ENCODE data around the gene FBLN2. TPM values are rescaled to one million over a fixed set of nuclear protein-coding genes. Genes with fewer than 3 reads are reported as not detected.

The FBLN2 gene
- total and polyA plus RNA-seq, 7 experiments from 2014 or later = 0.11 to 1.5 TPM; not detected in 5

GRCh38 chr3:13636186-13636585 is 87.3 kb downstream of the FBLN2 start:
- Histone ChIP-seq H3K27me3 (ENCODE audit: control insufficient read depth in 2 of 2, insufficient read depth in 2 of 2, low read length in 2 of 2) (no peaks in the 10 kb centered on the region), H3K4me3 (ENCODE audit: low read length) (no peak overlapping the region), H3K27ac (ENCODE audit: low read depth, low read length) (no peak overlapping the region), H3K36me3 (ENCODE audit: control insufficient read depth in 2 of 3, insufficient read depth in 3 of 3, low read length in 3 of 3) (no peaks in the 10 kb centered on the region), H3K4me1 (ENCODE audit: control insufficient read depth in 2 of 2, insufficient read depth in 2 of 2, low read length in 2 of 2) (no peaks in the 10 kb centered on the region), H3K9me3 (ENCODE audit: control insufficient read depth in 2 of 3, low read length in 3 of 3) (no peaks in the 10 kb centered on the region)
- peaks cover 0 to 3% (median 0%) of the 10 kb centered on the region in 7 donors for H3K4me1 Mint-ChIP-seq
- ATAC-seq (no peak), DNase-seq (no peak)
- intact Hi-C loops (cut with micrococcal nuclease) = no loop called here
- no peaks in the 10 kb centered on the region for H3K27me3 Mint-ChIP-seq
- ChIA-PET CTCF (interaction anchor here (0.8 to 1.2 kb wide), 2 partner anchors 10 to 12 kb away, joined by 3 to 5 read pairs; no protein-coding TSS in a partner anchor), POLR2A (no interaction called here)
- H3K36me3 Mint-ChIP-seq = no peaks in the 10 kb centered on the region
- no peaks in the 10 kb centered on the region for H3K9me3 Mint-ChIP-seq
- H3K27ac Mint-ChIP-seq = no peak overlapping the region
- H3K4me3 Mint-ChIP-seq = no peak overlapping the region

GRCh38 chr3:13636874-13637273 is 87.9 kb downstream of the FBLN2 start:
- Mint-ChIP-seq H3K4me1 (no peaks in the 10 kb centered on the region), H3K4me3 (no peak overlapping the region), H3K27ac (no peak overlapping the region), H3K36me3 (no peaks in the 10 kb centered on the region), H3K27me3 (no peaks in the 10 kb centered on the region), H3K9me3 (no peaks in the 10 kb centered on the region)
- CTCF ChIA-PET = interaction anchor here (0.8 to 1.2 kb wide), 2 partner anchors 9 to 11 kb away, joined by 3 to 5 read pairs; no protein-coding TSS in a partner anchor
- H3K9me3 ChIP-seq (ENCODE audit: control insufficient read depth in 2 of 3, low read length in 3 of 3) = no peaks in the 10 kb centered on the region
- no peak overlapping the region for H3K27ac ChIP-seq (ENCODE audit: low read depth, low read length)
- no peaks in the 10 kb centered on the region for H3K36me3 ChIP-seq (ENCODE audit: control insufficient read depth in 2 of 3, insufficient read depth in 3 of 3, low read length in 3 of 3)
- DNase-seq (no peak), ATAC-seq (no peak)
- no peaks in the 10 kb centered on the region for H3K4me1 ChIP-seq (ENCODE audit: control insufficient read depth in 2 of 2, insufficient read depth in 2 of 2, low read length in 2 of 2)
- intact Hi-C loops (cut with micrococcal nuclease) = no loop called here
- H3K27me3 ChIP-seq (ENCODE audit: control insufficient read depth in 2 of 2, insufficient read depth in 2 of 2, low read length in 2 of 2) = no peaks in the 10 kb centered on the region
- POLR2A ChIA-PET = no interaction called here
- H3K4me3 ChIP-seq (ENCODE audit: low read length) = no peak overlapping the region

- ChIA-PET POLR2A (no interaction called here), CTCF (interaction anchor here (1.2 to 1.7 kb wide), 2 partner anchors 8 to 10 kb away, joined by 5 read pairs; no protein-coding TSS in a partner anchor)
- no peaks in the 10 kb centered on the region for H3K27me3 Mint-ChIP-seq
- no peaks in the 10 kb centered on the region for H3K4me1 Mint-ChIP-seq
- no peaks in the 10 kb centered on the region for H3K36me3 ChIP-seq (ENCODE audit: control insufficient read depth in 2 of 3, insufficient read depth in 3 of 3, low read length in 3 of 3)
- no peak for DNase-seq
- H3K36me3 Mint-ChIP-seq = no peaks in the 10 kb centered on the region
- intact Hi-C loops (cut with micrococcal nuclease) = no loop called here
- no peaks in the 10 kb centered on the region for H3K9me3 Mint-ChIP-seq
- H3K27ac ChIP-seq (ENCODE audit: low read depth, low read length) = no peak overlapping the region
- H3K4me3 ChIP-seq (ENCODE audit: low read length) = no peak overlapping the region
- H3K27me3 ChIP-seq (ENCODE audit: control insufficient read depth in 2 of 2, insufficient read depth in 2 of 2, low read length in 2 of 2) = no peaks in the 10 kb centered on the region
- no peaks in the 10 kb centered on the region for H3K9me3 ChIP-seq (ENCODE audit: control insufficient read depth in 2 of 3, low read length in 3 of 3)
- no peaks in the 10 kb centered on the region for H3K4me1 ChIP-seq (ENCODE audit: control insufficient read depth in 2 of 2, insufficient read depth in 2 of 2, low read length in 2 of 2)
- H3K4me3 Mint-ChIP-seq = no peak overlapping the region
- ATAC-seq = no peak
- no peak overlapping the region for H3K27ac Mint-ChIP-seq
These were observed 88.5 kb downstream of the FBLN2 start for GRCh38 chr3:13637311-13637891.

- H3K36me3 ChIP-seq (ENCODE audit: control insufficient read depth in 2 of 3, insufficient read depth in 3 of 3, low read length in 3 of 3) = no peaks in the 10 kb centered on the region
- Mint-ChIP-seq H3K4me1 (no peaks in the 10 kb centered on the region), H3K27me3 (no peaks in the 10 kb centered on the region), H3K4me3 (no peak overlapping the region), H3K36me3 (no peaks in the 10 kb centered on the region), H3K27ac (no peak overlapping the region), H3K9me3 (no peaks in the 10 kb centered on the region)
- ChIA-PET POLR2A (no interaction called here), CTCF (interaction anchor here (1.7 kb wide), 1 partner anchor 10 kb away, joined by 5 read pairs; no protein-coding TSS in a partner anchor)
- H3K4me3 ChIP-seq (ENCODE audit: low read length) = no peak overlapping the region
- no peak overlapping the region for H3K27ac ChIP-seq (ENCODE audit: low read depth, low read length)
- DNase-seq = no peak
- no peaks in the 10 kb centered on the region for H3K9me3 ChIP-seq (ENCODE audit: control insufficient read depth in 2 of 3, low read length in 3 of 3)
- no peaks in the 10 kb centered on the region for H3K27me3 ChIP-seq (ENCODE audit: control insufficient read depth in 2 of 2, insufficient read depth in 2 of 2, low read length in 2 of 2)
- no peaks in the 10 kb centered on the region for H3K4me1 ChIP-seq (ENCODE audit: control insufficient read depth in 2 of 2, insufficient read depth in 2 of 2, low read length in 2 of 2)
- ATAC-seq = no peak
- intact Hi-C loops (cut with micrococcal nuclease) = no loop called here
These were observed 89.0 kb downstream of the FBLN2 start for GRCh38 chr3:13637953-13638352.

- DNase-seq = no peak
- ChIA-PET CTCF (interaction anchor here (1.7 kb wide), 1 partner anchor 9 kb away, joined by 5 read pairs; no protein-coding TSS in a partner anchor), POLR2A (no interaction called here)
- H3K36me3 Mint-ChIP-seq = no peaks in the 10 kb centered on the region
- no peak overlapping the region for H3K4me3 Mint-ChIP-seq
- Histone ChIP-seq H3K27me3 (ENCODE audit: control insufficient read depth in 2 of 2, insufficient read depth in 2 of 2, low read length in 2 of 2) (no peaks in the 10 kb centered on the region), H3K36me3 (ENCODE audit: control insufficient read depth in 2 of 3, insufficient read depth in 3 of 3, low read length in 3 of 3) (no peaks in the 10 kb centered on the region), H3K4me1 (ENCODE audit: control insufficient read depth in 2 of 2, insufficient read depth in 2 of 2, low read length in 2 of 2) (no peaks in the 10 kb centered on the region), H3K27ac (ENCODE audit: low read depth, low read length) (no peak overlapping the region), H3K9me3 (ENCODE audit: control insufficient read depth in 2 of 3, low read length in 3 of 3) (no peaks in the 10 kb centered on the region), H3K4me3 (ENCODE audit: low read length) (no peak overlapping the region)
- no peak for ATAC-seq
- H3K9me3 Mint-ChIP-seq = no peaks in the 10 kb centered on the region
- no peaks in the 10 kb centered on the region for H3K27me3 Mint-ChIP-seq
- no peaks in the 10 kb centered on the region for H3K4me1 Mint-ChIP-seq
- no peak overlapping the region for H3K27ac Mint-ChIP-seq
- intact Hi-C loops (cut with micrococcal nuclease) = no loop called here
These were observed 90.0 kb downstream of the FBLN2 start for GRCh38 chr3:13638927-13639326.

GRCh38 chr3:13642597-13642996 is 93.7 kb downstream of the FBLN2 start:
- ATAC-seq (no peak), DNase-seq (no peak)
- H3K9me3 ChIP-seq (ENCODE audit: control insufficient read depth in 2 of 3, low read length in 3 of 3) = no peaks in the 10 kb centered on the region
- no peaks in the 10 kb centered on the region for H3K36me3 ChIP-seq (ENCODE audit: control insufficient read depth in 2 of 3, insufficient read depth in 3 of 3, low read length in 3 of 3)
- CTCF ChIA-PET = interaction anchor here (1.1 kb wide), 1 partner anchor 145 kb away, joined by 3 read pairs; no protein-coding TSS in a partner anchor
- H3K4me3 Mint-ChIP-seq = no peak overlapping the region
- H3K9me3 Mint-ChIP-seq = no peaks in the 10 kb centered on the region
- H3K4me1 Mint-ChIP-seq = peaks cover 4 to 6% (median 5%) of the 10 kb centered on the region in 7 donors
- intact Hi-C loops (cut with micrococcal nuclease) = no loop called here
- H3K27ac ChIP-seq (ENCODE audit: low read depth, low read length) = no peak overlapping the region
- no peak overlapping the region for H3K27ac Mint-ChIP-seq
- peaks cover 3 to 5% of the 10 kb centered on the region in 2 donors for H3K4me1 ChIP-seq (ENCODE audit: control insufficient read depth in 2 of 2, insufficient read depth in 2 of 2, low read length in 2 of 2)
- H3K27me3 ChIP-seq (ENCODE audit: control insufficient read depth in 2 of 2, insufficient read depth in 2 of 2, low read length in 2 of 2) = no peaks in the 10 kb centered on the region
- no peak overlapping the region for H3K4me3 ChIP-seq (ENCODE audit: low read length)
- POLR2A ChIA-PET = no interaction called here
- H3K36me3 Mint-ChIP-seq = no peaks in the 10 kb centered on the region
- peaks cover 10 to 17% (median 15%) of the 10 kb centered on the region in 5 donors for H3K27me3 Mint-ChIP-seq
